Endometrial microvascular endothelial cells (primary cell): ENCODE results near the gene SYNPR. TPM values are rescaled to one million over a fixed set of nuclear protein-coding genes. Genes with fewer than 3 reads are reported as not detected.
"Not testable (repeated sequence)": the region's sequence is repeated elsewhere in the genome, so short reads cannot be mapped to it uniquely, and the experiment has no call there.

Source experiments
- in situ Hi-C: cut with HindIII; loops from 2 replicates; pipeline ENCODE4 v1.10.0; 2017; ENCODE audit warnings: low sequenced_read_pairs, low pct_unique_long_range_greater_than_20kb; ENCODE audit errors: inconsistent ontology term
- total RNA-seq: library from RNA; depleted of rRNA; stranded (reverse); fragments of >200 nt; gene quantifications from one replicate; pipeline ENCODE4 v1.2.3, GENCODE V29; 2015; ENCODE audit errors: inconsistent ontology term

Gene SYNPR
- not detected for total RNA-seq

- in situ Hi-C loops: no loop called here
Observed at GRCh38 chr3:63278171-63279004, at the start of gene SYNPR. Gene SYNPR, plus strand, starts transcription at chr3:63278308.

DNA sequence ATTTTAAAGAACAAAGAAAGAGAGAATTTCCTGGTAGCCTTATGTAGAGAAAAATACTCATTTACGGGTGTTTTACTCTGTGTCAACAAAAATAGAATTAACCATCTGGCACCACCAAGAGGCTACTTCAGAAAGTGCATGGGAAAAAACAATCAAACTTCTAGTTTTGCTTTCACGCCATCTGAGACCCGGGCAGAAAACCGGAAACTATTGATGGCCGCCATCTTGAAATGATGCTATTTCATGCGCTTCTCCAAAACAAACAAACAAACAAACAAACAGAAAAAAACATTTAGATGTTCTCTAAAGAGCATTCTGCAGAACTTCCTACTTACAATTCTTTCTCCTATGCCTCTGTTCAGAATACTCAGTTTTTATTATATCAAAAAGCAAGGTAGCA lies 49.4 kb upstream of the SYNPR start:
- in situ Hi-C loops: no loop called here

DNA sequence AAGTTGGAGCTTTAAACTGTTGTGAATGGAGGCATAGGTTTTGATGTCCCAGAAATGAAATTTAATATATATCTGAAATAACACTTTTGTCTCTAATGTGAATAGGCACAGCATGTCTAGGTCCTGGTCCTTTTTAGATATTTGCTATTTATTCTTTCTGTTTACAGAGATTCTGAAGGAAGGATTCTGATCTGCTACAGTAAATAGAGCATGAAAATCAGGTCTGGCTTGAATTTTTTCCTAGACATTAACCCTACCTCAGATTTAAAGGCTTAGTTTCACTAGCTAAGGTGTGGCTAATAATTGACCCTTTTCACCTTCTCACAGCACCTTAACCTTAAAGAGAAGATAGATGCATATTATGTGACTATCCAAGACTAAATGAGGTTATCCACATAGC lies 48.0 kb upstream of the SYNPR start:
- in situ Hi-C loops: no loop called here

- in situ Hi-C loops: no loop called here
Observed at GRCh38 chr3:63231643-63232042, 46.5 kb upstream of the SYNPR start.

GRCh38 chr3:63232764-63233396 lies 45.2 kb upstream of the SYNPR start:
- in situ Hi-C loops: no loop called here

DNA sequence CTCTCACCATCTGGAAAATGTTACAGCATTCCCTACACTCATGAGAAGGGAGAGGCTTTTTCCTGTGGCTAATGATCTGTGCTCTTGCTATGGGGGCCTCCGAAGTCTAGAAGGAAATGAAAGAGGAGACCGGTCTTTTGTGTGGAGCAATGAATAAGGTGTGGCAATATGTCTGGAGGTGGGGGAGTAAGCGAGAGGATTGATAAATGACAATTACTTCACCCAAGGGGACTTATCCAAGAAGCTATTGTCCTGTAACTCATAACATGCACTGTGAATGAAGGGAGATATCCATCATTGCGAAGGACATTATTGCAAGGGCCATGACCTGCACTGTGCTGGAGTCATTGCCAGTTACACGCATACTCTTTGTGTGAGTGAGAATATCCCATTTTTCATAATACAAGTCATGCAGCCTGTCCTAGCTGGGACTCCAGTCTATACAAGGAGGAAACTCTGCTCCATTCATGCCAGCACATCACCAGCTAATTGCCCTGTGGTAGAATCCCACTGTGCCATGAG lies 37.7 kb upstream of the SYNPR start:
- in situ Hi-C loops: no loop called here

GRCh38 chr3:63242124-63242523 lies 36.0 kb upstream of the SYNPR start:
- in situ Hi-C loops: no loop called here

DNA sequence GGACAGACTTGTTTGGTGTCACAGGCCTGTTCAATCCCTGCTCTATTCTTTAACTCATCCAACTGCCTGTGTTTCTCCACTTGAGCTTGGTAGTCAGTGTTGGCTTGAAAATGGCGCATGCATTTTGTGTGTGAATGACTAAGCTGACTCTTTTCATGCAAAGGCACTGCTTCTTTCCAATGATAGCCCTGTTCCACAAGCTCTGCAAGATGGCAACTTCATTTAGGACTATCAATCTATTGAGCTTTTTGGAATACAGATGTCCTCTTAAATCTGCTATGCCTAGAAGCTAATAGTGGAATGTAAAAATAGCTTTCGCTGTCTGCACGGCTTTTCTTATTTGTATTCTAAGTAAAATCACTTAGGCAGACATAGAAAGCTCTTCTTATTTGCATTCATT lies 33.6 kb upstream of the SYNPR start:
- in situ Hi-C loops: no loop called here

GRCh38 chr3:63245726-63246241 lies 32.3 kb upstream of the SYNPR start:
- in situ Hi-C loops: no loop called here

DNA sequence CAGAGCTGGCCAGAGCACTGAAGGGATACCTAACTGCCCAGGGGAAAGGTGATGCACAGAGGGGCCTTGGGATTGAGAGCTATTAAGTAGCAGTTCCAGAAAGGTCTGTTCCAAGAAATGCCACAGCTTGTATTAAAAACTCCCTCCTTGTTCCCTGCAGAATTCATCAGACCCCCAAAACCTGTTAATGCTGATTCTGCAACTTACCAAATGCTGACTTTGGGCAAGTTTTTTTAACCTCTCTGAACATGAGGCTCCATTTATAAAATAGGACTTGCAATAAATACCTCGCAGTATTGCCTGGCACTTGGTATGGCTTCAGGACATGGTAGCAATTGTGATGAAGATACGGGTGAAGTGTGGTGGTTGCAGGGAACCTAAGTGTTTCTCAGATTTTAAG lies 30.1 kb upstream of the SYNPR start:
- in situ Hi-C loops: no loop called here

- in situ Hi-C loops: no loop called here
Observed at GRCh38 chr3:63251499-63251898, 26.6 kb upstream of the SYNPR start.

DNA sequence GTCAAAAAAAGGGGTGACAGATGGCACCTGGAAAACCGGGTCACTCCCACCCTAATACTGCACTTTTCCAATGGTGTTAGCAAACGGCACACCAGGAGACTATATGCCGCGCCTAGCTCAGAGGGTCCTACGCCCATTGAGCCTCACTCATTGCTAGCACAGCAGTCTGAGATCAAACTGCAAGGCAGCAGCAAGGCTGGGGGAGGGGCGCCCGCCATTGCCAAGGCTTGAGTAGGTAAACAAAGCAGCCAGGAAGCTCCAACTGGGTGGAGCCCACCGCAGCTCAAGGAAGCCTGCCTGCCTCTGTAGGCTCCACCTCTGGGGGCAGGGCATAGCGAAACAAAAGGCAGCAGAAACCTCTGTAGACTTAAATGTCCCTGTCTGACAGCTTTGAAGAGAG lies 22.3 kb upstream of the SYNPR start:
- in situ Hi-C loops: not testable (repeated sequence)

DNA sequence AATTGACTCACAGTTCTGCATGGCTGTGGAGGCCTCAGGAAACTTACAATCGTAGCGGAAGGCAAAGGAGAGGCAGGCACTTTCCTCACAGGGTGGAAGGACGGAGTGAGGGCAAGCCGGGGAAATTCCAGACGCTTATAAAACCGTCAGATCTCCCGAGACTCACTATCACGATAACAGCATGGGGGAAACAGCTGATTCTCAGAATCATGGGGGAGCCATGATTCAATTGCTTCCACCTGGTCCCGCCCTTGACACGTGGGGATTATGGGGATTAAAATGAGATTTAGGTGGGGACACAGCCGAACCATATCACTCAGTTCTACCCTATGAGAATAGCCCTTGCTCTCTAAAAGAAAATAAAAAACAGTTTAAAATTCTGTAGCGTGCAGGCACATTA lies 13.4 kb upstream of the SYNPR start:
- in situ Hi-C loops: no loop called here

- in situ Hi-C loops: no loop called here
Observed at GRCh38 chr3:63274359-63274758, 3.7 kb upstream of the SYNPR start.

GRCh38 chr3:63279005-63279841 lies 1.1 kb downstream of the SYNPR start:
- in situ Hi-C loops: no loop called here

DNA sequence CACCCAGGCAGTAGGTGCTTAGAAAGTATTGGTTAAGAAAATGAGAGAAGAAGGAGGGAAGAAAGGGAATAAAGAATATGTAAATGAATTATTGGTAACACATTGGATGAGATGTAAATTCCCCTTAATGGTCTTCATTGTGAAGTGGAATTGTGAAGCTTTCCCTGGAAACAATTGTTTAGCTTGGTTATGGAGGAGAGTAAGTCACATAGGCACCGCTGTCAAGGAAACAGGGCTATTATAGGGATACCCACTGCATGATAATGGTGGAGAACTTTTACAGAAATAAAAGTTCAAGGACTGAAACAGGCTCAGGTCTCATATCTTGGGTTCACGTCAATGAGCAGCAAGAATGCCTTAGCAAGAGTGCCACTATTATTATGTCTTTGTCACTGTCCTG lies 9.5 kb downstream of the SYNPR start:
- in situ Hi-C loops: no loop called here

DNA sequence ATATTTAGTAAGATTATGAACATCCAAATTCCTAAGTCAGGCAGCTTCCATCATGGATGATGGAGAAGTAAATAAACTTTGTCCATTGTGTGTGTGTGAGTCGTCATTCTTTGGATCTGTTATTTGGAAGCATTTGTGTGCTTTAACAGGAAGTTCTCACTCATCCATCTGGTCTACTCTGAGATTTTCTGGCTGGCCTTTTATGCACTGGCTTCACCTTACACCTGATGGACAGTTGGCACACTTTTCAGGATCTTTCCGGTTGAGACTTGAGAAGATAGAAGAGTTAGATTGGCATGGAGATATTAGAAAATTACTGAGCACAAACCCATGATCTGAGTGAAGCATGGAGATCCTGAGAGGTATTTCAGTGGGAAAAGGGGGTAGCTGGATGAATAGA lies 12.6 kb downstream of the SYNPR start:
- in situ Hi-C loops: no loop called here

- in situ Hi-C loops: no loop called here
Observed at GRCh38 chr3:63294332-63294731, 16.2 kb downstream of the SYNPR start.

- in situ Hi-C loops: no loop called here
Observed at GRCh38 chr3:63295356-63295755, 17.2 kb downstream of the SYNPR start.
